ENCODE measurements around the gene NRCAM. TPM values are rescaled to one million over a fixed set of nuclear protein-coding genes. Genes with fewer than 3 reads are reported as not detected.

Gene NRCAM
- total and polyA plus RNA-seq, 2 of the 8 experiments (the other 6 are each of a cell fraction or from before 2014, with no cell fraction given) = 2.7 to 3.8 TPM

GRCh38 chr7:108181073-108181985 lies 274.9 kb downstream of the NRCAM start (continued):
- TF ChIP-seq CHD7 (IDR thresholded peaks at IDR 0.05; ENCODE audit: insufficient replicate concordance, low read length) (peak; percentile 64), EGR1 (IDR thresholded peaks at IDR 0.05; ENCODE audit: borderline replicate concordance, low read depth, low read length) (0 out of 2 replicates have a peak, but pooled peaks have one; percentile 26), NRF1 (IDR thresholded peaks at IDR 0.05; ENCODE audit: low read depth, low read length) (no peak), CTBP2 (IDR thresholded peaks at IDR 0.05; ENCODE audit: borderline replicate concordance, insufficient read depth, insufficient read length, low read length) (no peak), BCL11A (IDR thresholded peaks at IDR 0.05; ENCODE audit: low read depth in 2 of 2, low read length in 2 of 2) (no peak), ATF3 (IDR thresholded peaks at IDR 0.05; ENCODE audit: insufficient read depth, low read depth, low read length) (no peak), E2F6 (IDR thresholded peaks at IDR 0.05) (no peak)

Measured in H1 (cell line).